ENCODE data around the gene NHERF2.

DNA sequence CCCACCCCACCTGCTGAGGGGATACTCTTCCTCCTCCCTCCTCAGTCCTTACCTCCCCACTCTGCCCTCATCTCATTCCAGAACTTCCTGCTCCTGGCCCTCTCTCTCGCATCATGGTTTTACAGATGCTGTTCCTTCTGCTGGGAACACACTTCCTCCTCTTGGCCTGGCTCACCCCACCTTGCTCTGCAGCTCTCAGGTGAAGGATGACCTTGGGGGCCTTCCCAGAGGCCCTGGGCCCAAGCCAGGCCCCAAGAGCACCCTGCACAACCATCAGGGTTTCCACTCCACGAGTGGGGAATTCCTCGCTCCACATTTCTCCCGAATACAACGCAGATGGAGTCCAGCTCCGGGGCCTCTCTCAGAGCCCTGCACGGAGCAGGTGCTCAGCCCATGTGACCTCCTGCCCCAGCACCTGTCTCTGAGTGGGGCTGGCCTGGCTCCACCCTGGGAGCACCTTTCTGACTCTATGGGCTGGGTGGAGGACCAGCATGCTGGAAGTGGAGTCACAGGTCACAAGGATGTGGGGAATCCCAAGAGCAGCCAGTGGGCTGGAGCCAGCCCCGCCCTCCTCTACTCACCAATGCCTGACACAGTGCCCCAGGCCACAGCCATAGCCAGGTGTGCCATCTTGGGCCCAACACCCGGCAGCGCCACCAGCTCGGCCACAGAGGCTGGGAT, 16.4 kb downstream of the NHERF2 start:
- no peak for TF ChIP-seq POLR2A (IDR thresholded peaks at IDR 0.05)
- TF ChIP-seq, protein P1, sequence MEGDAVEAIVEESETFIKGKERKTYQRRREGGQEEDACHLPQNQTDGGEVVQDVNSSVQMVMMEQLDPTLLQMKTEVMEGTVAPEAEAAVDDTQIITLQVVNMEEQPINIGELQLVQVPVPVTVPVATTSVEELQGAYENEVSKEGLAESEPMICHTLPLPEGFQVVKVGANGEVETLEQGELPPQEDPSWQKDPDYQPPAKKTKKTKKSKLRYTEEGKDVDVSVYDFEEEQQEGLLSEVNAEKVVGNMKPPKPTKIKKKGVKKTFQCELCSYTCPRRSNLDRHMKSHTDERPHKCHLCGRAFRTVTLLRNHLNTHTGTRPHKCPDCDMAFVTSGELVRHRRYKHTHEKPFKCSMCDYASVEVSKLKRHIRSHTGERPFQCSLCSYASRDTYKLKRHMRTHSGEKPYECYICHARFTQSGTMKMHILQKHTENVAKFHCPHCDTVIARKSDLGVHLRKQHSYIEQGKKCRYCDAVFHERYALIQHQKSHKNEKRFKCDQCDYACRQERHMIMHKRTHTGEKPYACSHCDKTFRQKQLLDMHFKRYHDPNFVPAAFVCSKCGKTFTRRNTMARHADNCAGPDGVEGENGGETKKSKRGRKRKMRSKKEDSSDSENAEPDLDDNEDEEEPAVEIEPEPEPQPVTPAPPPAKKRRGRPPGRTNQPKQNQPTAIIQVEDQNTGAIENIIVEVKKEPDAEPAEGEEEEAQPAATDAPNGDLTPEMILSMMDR (IDR thresholded peaks at IDR 0.05) = no peak
